K562 (cell line): ENCODE measurements around the gene SLC25A26. TPM values are rescaled to one million over a fixed set of nuclear protein-coding genes. Genes with fewer than 3 reads are reported as not detected.

Experiments
- CREB5 ChIP-seq: fragments of 250-450 bp; sonication (Bioruptor Pico); IDR thresholded peaks from 2 replicates; pipeline ENCODE4 v1.5.0; 2020; ENCODE audit warnings: mild to moderate bottlenecking
- DIDO1 ChIP-seq: fragments of 450-650 bp; IDR thresholded peaks from 2 replicates; pipeline ENCODE4 v1.6.1; 2016; ENCODE audit warnings: low read depth, missing biosample characterization, missing genetic modification characterization
- ELF1 ChIP-seq: fragments of 200-800 bp; sonication (Bioruptor generic); IDR thresholded peaks from 2 replicates; pipeline ENCODE4 v1.6.1; 2016; ENCODE audit warnings: missing genetic modification characterization, missing compliant biosample characterization
- KLF13 ChIP-seq: fragments of 450-650 bp; IDR thresholded peaks from 2 replicates; pipeline ENCODE4 v1.6.1; 2016; ENCODE audit warnings: missing genetic modification characterization, low read depth, mild to moderate bottlenecking, missing compliant biosample characterization, moderate library complexity, borderline replicate concordance
- LEF1 ChIP-seq: fragments of 450-650 bp; IDR thresholded peaks from 2 replicates; pipeline ENCODE4 v1.6.1; 2016; ENCODE audit warnings: mild to moderate bottlenecking
- SMAD4 ChIP-seq: fragments of 250-450 bp; sonication (Bioruptor Pico); conservative IDR thresholded peaks from 2 replicates; pipeline ENCODE4 v1.8.0; 2021; ENCODE audit warnings: inconsistent platforms, mild to moderate bottlenecking, moderate library complexity
- SREBF2 ChIP-seq: sonication (generic); formaldehyde crosslinking; IDR thresholded peaks from 2 replicates; pipeline ENCODE4 v1.4.0; 2020; ENCODE audit warnings: mild to moderate bottlenecking, missing genetic modification reagents
- SUPT5H ChIP-seq: fragments of 450-650 bp; IDR thresholded peaks from 2 replicates; pipeline ENCODE4 v1.6.1; 2016
- TAF7 ChIP-seq: fragments of 450-650 bp; IDR thresholded peaks from 2 replicates; pipeline ENCODE4 v1.6.1; 2016; ENCODE audit warnings: missing genetic modification characterization, missing compliant biosample characterization
- TAF9B ChIP-seq: fragments of 450-650 bp; IDR thresholded peaks from 2 replicates; pipeline ENCODE4 v1.6.1; 2018; ENCODE audit warnings: mild to moderate bottlenecking; ENCODE audit not compliant: partially characterized antibody
- USF1 ChIP-seq: sonication (generic); formaldehyde crosslinking; IDR thresholded peaks from 2 replicates; pipeline ENCODE4 v1.9.0; 2022; ENCODE audit warnings: mild to moderate bottlenecking, missing genetic modification reagents
- XRCC4 ChIP-seq: IDR thresholded peaks from one replicate; pipeline ENCODE4 v1.6.1; 2011; ENCODE audit not compliant: insufficient read depth, insufficient read length; ENCODE audit errors: extremely low read depth
- ZBTB40 ChIP-seq, 2 experiments: fragments of 450-650 bp in 1 of 2; sonication (generic) in 1 of 2; formaldehyde crosslinking in 1 of 2; IDR thresholded peaks; 2 replicates each; pipeline versions ENCODE4 v1.7.1 to v1.9.0; 2016 to 2022; ENCODE audit warnings: inconsistent platforms in 1 of 2, mild to moderate bottlenecking in 1 of 2, missing genetic modification reagents in 1 of 2
- ZNF165 ChIP-seq: fragments of 250-450 bp; sonication (Bioruptor Pico); IDR thresholded peaks from 2 replicates; pipeline ENCODE4 v1.4.0; 2020; ENCODE audit warnings: borderline replicate concordance
- ZNF184 ChIP-seq: sonication (generic); formaldehyde crosslinking; IDR thresholded peaks from 2 replicates; pipeline ENCODE4 v1.5.0; 2020; ENCODE audit warnings: missing genetic modification reagents
- ZNF41 ChIP-seq: fragments of 250-450 bp; sonication (Bioruptor Pico); conservative IDR thresholded peaks from 2 replicates; pipeline ENCODE4 v1.4.0; 2020; ENCODE audit warnings: mild to moderate bottlenecking
- ZNF696 ChIP-seq: fragments of 250-450 bp; sonication (Bioruptor Pico); conservative IDR thresholded peaks from 2 replicates; pipeline ENCODE4 v1.4.0; 2020; ENCODE audit warnings: mild to moderate bottlenecking, moderate library complexity
- ZNF785 ChIP-seq: fragments of 250-450 bp; sonication (Bioruptor Pico); IDR thresholded peaks from 2 replicates; pipeline ENCODE4 v1.4.0; 2020; ENCODE audit warnings: mild to moderate bottlenecking
- polyA plus RNA-seq, 8 experiments: library from polyadenylated mRNA; depleted of rRNA in 4 of 8; stranded (reverse) in 5 of 8; unstranded in 3 of 8; fragments of >200 nt; fragmentation: Nextera tagmentation in 2 of 8; fragmentation: Illumina TruSeq in 1 of 8; extraction: Ambion mirVana in 2 of 8; extraction: Trizol in 1 of 8; gene quantifications; 2 replicates each; pipeline versions ENCODE4 v1.2.1 to v1.2.3, GENCODE V29; 2011 to 2014; ENCODE audit warnings: inconsistent platforms in 1 of 8, missing spikeins in 1 of 8
- total RNA-seq, 7 experiments: library from RNA; depleted of rRNA in 6 of 7; stranded (reverse); fragments of >200 nt in 6 of 7; fragmentation: Illumina TruSeq in 2 of 7; extraction: Trizol in 2 of 7; gene quantifications; 2 replicates each; pipeline versions ENCODE4 v1.2.1 to v1.2.3, GENCODE V29; 2011 to 2021; ENCODE audit warnings: low replicate concordance in 1 of 7

SLC25A26 gene
- total and polyA plus RNA-seq, 9 of the 15 experiments (the other 6 are each of a cell fraction or from before 2014, with no cell fraction given): 7.2 to 29.1 (median 12.6) TPM

DNA sequence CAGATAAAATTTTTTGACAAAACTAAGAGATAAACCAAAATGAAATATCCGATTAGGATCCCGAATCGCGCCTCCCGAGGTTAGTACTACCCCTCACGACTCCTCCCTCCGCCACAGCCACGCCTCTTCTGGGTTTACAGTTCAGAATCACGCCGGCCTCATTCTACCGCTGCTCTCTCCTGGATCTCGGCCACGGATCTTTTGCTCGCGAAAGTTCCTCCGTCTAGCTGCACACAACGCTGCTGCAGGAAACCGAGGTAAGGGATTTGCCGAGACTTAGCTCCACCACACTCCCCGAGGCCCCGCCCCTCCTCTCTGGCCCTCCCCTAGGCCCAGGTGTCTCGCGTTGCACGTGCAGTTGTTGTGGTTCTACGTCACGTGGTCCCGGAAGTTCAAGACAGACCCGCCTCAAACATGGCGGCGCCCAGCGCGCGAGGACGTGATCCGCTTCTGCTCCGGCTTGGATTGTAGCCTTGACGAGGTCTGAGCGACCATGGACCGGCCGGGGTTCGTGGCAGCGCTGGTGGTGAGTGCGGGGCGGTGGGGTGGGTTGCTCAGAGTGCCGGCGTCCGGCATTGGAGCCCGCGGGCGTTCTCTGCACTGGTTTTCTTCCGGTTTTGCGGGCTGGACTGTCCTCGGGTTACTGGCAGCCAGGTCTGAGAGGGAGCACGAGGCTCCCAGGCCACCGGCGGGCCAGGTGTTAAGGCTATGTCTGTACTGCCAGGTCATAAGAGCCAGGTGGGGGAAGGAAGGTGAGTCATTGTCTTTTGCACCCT, at the start of gene SLC25A26 (continued):
- TF ChIP-seq ZBTB40 (IDR thresholded peaks at IDR 0.05): peak; percentile 77
- TF ChIP-seq ZBTB40 (CRISPR knock-in tag; IDR thresholded peaks at IDR 0.05): no peak
- no peak for TF ChIP-seq TAF7 (tag)
- TF ChIP-seq ZNF165 (CRISPR knock-in tag): no peak
- no peak for TF ChIP-seq LEF1
- TF ChIP-seq ZNF785 (CRISPR knock-in tag): no peak
- peak; percentile 97 for TF ChIP-seq USF1 (CRISPR knock-in tag)
- peak; percentile 85 for TF ChIP-seq DIDO1
- TF ChIP-seq KLF13: no peak
- no peak for TF ChIP-seq SREBF2
- TF ChIP-seq ZNF41: no peak
- no peak for TF ChIP-seq SMAD4 (CRISPR knock-in tag)
- TF ChIP-seq CREB5 (CRISPR knock-in tag): no peak
- no peak for TF ChIP-seq ZNF696 (CRISPR knock-in tag)
- no peak for TF ChIP-seq XRCC4
- TF ChIP-seq SUPT5H: peak; percentile 66
- peak; percentile 93 for TF ChIP-seq ELF1 (tag)
- peak; percentile 51 for TF ChIP-seq TAF9B
- TF ChIP-seq ZNF184 (CRISPR knock-in tag): no peak
